Fibroblast of lung (primary cell): Measurements from ENCODE around the gene HECW1.

Experiments used
- EZH2 ChIP-seq: IDR thresholded peaks from 2 replicates; pipeline ENCODE4 v1.5.1; 2012; ENCODE audit warnings: low read length, control low read depth, mild to moderate bottlenecking; ENCODE audit errors: missing control alignments
- TF ChIP-seq, protein P1 (sequence below), 2 donors: IDR thresholded peaks in 1 of 2; conservative IDR thresholded peaks in 1 of 2; 1 replicate in 1 of 2; 2 replicates in 1 of 2; pipeline ENCODE4 v1.5.1; 2011 to 2012; ENCODE audit warnings: low read length in 2 of 2, control low read depth in 1 of 2, inconsistent platforms in 1 of 2, low read depth in 1 of 2, mild to moderate bottlenecking in 1 of 2

DNA sequence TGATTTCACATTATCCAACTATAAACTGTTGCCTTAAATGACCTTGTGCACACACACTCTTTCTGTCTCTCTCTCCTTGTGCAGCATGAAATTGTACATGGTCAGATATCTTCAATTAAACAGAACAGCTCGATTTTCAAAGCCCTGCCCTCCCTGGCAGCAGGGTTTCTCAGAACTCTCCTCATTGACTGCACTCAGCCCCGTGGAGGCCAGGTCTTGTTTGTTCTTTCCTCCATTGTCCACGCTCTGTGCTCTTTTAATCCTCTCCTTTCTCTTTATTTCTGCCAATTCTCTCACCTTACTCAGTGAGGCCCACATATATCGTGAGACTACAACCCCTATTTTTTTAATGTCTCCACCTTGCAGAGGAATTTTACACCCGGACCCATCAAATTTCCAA, 294.5 kb downstream of the HECW1 start:
- TF ChIP-seq, protein P1, sequence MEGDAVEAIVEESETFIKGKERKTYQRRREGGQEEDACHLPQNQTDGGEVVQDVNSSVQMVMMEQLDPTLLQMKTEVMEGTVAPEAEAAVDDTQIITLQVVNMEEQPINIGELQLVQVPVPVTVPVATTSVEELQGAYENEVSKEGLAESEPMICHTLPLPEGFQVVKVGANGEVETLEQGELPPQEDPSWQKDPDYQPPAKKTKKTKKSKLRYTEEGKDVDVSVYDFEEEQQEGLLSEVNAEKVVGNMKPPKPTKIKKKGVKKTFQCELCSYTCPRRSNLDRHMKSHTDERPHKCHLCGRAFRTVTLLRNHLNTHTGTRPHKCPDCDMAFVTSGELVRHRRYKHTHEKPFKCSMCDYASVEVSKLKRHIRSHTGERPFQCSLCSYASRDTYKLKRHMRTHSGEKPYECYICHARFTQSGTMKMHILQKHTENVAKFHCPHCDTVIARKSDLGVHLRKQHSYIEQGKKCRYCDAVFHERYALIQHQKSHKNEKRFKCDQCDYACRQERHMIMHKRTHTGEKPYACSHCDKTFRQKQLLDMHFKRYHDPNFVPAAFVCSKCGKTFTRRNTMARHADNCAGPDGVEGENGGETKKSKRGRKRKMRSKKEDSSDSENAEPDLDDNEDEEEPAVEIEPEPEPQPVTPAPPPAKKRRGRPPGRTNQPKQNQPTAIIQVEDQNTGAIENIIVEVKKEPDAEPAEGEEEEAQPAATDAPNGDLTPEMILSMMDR (conservative IDR thresholded peaks at IDR 0.05 in 1 of 2, IDR thresholded peaks at IDR 0.05 in 1 of 2; ENCODE audit: low read depth in 1 of 2, low read length in 2 of 2), result no peak
- no peak for TF ChIP-seq EZH2
